GM21526 (cell line): Measurements from ENCODE around the gene PLEKHG2.

Experiments used
- ATAC-seq: cut with Tn5 transposase; IDR thresholded peaks from one replicate; pipeline ENCODE4 v1.9.1; 2021; ENCODE audit warnings: moderate library complexity; ENCODE audit not compliant: unreplicated experiment, low FRiP score

PLEKHG2 gene

GRCh38 chr19:39417463-39418181 is 5.2 kb downstream of the PLEKHG2 start:
- no peak for ATAC-seq

GRCh38 chr19:39419003-39419402 is 6.5 kb downstream of the PLEKHG2 start:
- ATAC-seq: no peak

GRCh38 chr19:39420769-39421168 is 8.3 kb downstream of the PLEKHG2 start:
- ATAC-seq: no peak

GRCh38 chr19:39422020-39422419 is 9.6 kb downstream of the PLEKHG2 start:
- no peak for ATAC-seq

GRCh38 chr19:39423258-39424086 is 11.0 kb downstream of the PLEKHG2 start:
- no peak for ATAC-seq

GRCh38 chr19:39424934-39425333 is 12.5 kb downstream of the PLEKHG2 start:
- ATAC-seq: no peak

GRCh38 chr19:39425744-39426143 is 13.3 kb downstream of the PLEKHG2 start:
- no peak for ATAC-seq

GRCh38 chr19:39426170-39426569 is 13.7 kb downstream of the PLEKHG2 start:
- no peak for ATAC-seq

- no peak for ATAC-seq
Measured at GRCh38 chr19:39427707-39428106, 15.2 kb downstream of the PLEKHG2 start.

- no peak for ATAC-seq
Measured at GRCh38 chr19:39428283-39429112, 16.0 kb downstream of the PLEKHG2 start.

- no peak for ATAC-seq
Measured at GRCh38 chr19:39430675-39431593, 18.5 kb downstream of the PLEKHG2 start.

- no peak for ATAC-seq
Measured at GRCh38 chr19:39432677-39433025, 20.2 kb downstream of the PLEKHG2 start.

GRCh38 chr19:39433480-39434079 is 21.1 kb downstream of the PLEKHG2 start:
- ATAC-seq: no peak

- no peak for ATAC-seq
Measured at GRCh38 chr19:39434123-39435076, 21.9 kb downstream of the PLEKHG2 start.

GRCh38 chr19:39435499-39436349 is 23.3 kb downstream of the PLEKHG2 start, which contains the start of gene RPS16:
TSS of gene RPS16 (minus strand) at chr19:39435949. CDS start at chr19:39435895, 54 bp downstream.
- peak; percentile 70 for ATAC-seq

GRCh38 chr19:39436350-39436716 is 23.9 kb downstream of the PLEKHG2 start:
- no peak for ATAC-seq

- no peak for ATAC-seq
Measured at GRCh38 chr19:39438270-39438934, 25.9 kb downstream of the PLEKHG2 start.
